ENCODE measurements around the gene SLC26A1.

The SLC26A1 gene

GRCh38 chr4:1018147-1019020, 25.2 kb upstream of the SLC26A1 start:
- 82% methylated on average over 28 of the region's 29 CpGs for WGBS
- no peaks in the 10 kb centered on the region for H3K4me1 ChIP-seq (ENCODE audit: insufficient read depth, low read length)
- no peaks in the 10 kb centered on the region for H3K9me3 ChIP-seq (ENCODE audit: insufficient read depth, low read depth, low read length)
- H3K27ac ChIP-seq (ENCODE audit: low read depth, low read length): no peak overlapping the region
- no peak overlapping the region for H3K9ac ChIP-seq (ENCODE audit: low read depth, low read length)
- no peak overlapping the region for H3K4me3 ChIP-seq (ENCODE audit: low read length)
- no peaks in the 10 kb centered on the region for H3K36me3 ChIP-seq (ENCODE audit: insufficient read depth, low read length)
- no peaks in the 10 kb centered on the region for H3K27me3 ChIP-seq (ENCODE audit: insufficient read depth, low read length)

GRCh38 chr4:1017706-1018105, 24.5 kb upstream of the SLC26A1 start:
- Histone ChIP-seq H3K9me3 (ENCODE audit: insufficient read depth, low read depth, low read length) (no peaks in the 10 kb centered on the region), H3K4me3 (ENCODE audit: low read length) (no peak overlapping the region), H3K4me1 (ENCODE audit: insufficient read depth, low read length) (no peaks in the 10 kb centered on the region), H3K27me3 (ENCODE audit: insufficient read depth, low read length) (peaks cover 5% of the 10 kb centered on the region), H3K36me3 (ENCODE audit: insufficient read depth, low read length) (no peaks in the 10 kb centered on the region), H3K9ac (ENCODE audit: low read depth, low read length) (no peak overlapping the region), H3K27ac (ENCODE audit: low read depth, low read length) (no peak overlapping the region)
- WGBS: 82% methylated on average over 15 of the region's 15 CpGs

- H3K4me3 ChIP-seq (ENCODE audit: low read length): no peak overlapping the region
- 83% methylated on average over 16 of the region's 16 CpGs for WGBS
- no peak overlapping the region for H3K9ac ChIP-seq (ENCODE audit: low read depth, low read length)
- no peaks in the 10 kb centered on the region for H3K36me3 ChIP-seq (ENCODE audit: insufficient read depth, low read length)
- no peaks in the 10 kb centered on the region for H3K9me3 ChIP-seq (ENCODE audit: insufficient read depth, low read depth, low read length)
- peaks cover 10% of the 10 kb centered on the region for H3K27me3 ChIP-seq (ENCODE audit: insufficient read depth, low read length)
- no peak overlapping the region for H3K27ac ChIP-seq (ENCODE audit: low read depth, low read length)
- H3K4me1 ChIP-seq (ENCODE audit: insufficient read depth, low read length): no peaks in the 10 kb centered on the region
These were observed 24.0 kb upstream of the SLC26A1 start for GRCh38 chr4:1017211-1017610.

- Histone ChIP-seq H3K4me1 (ENCODE audit: insufficient read depth, low read length) (no peaks in the 10 kb centered on the region), H3K9me3 (ENCODE audit: insufficient read depth, low read depth, low read length) (no peaks in the 10 kb centered on the region), H3K4me3 (ENCODE audit: low read length) (no peak overlapping the region), H3K27ac (ENCODE audit: low read depth, low read length) (no peak overlapping the region), H3K27me3 (ENCODE audit: insufficient read depth, low read length) (peaks cover 15% of the 10 kb centered on the region), H3K9ac (ENCODE audit: low read depth, low read length) (no peak overlapping the region), H3K36me3 (ENCODE audit: insufficient read depth, low read length) (no peaks in the 10 kb centered on the region)
- 94% methylated on average over 10 of the region's 10 CpGs for WGBS
These were observed 22.5 kb upstream of the SLC26A1 start for GRCh38 chr4:1015746-1016145.

GRCh38 chr4:1015179-1015578, 22.0 kb upstream of the SLC26A1 start:
- 0 out of 2 replicates have a peak overlapping the region, but pooled peaks have one; percentile 8 for H3K27ac ChIP-seq (ENCODE audit: low read depth, low read length)
- no peaks in the 10 kb centered on the region for H3K36me3 ChIP-seq (ENCODE audit: insufficient read depth, low read length)
- no peak overlapping the region for H3K4me3 ChIP-seq (ENCODE audit: low read length)
- peaks cover 21% of the 10 kb centered on the region for H3K27me3 ChIP-seq (ENCODE audit: insufficient read depth, low read length)
- no peaks in the 10 kb centered on the region for H3K4me1 ChIP-seq (ENCODE audit: insufficient read depth, low read length)
- WGBS: 82% methylated on average over 8 of the region's 8 CpGs
- no peaks in the 10 kb centered on the region for H3K9me3 ChIP-seq (ENCODE audit: insufficient read depth, low read depth, low read length)
- no peak overlapping the region for H3K9ac ChIP-seq (ENCODE audit: low read depth, low read length)

- Histone ChIP-seq H3K36me3 (ENCODE audit: insufficient read depth, low read length) (no peaks in the 10 kb centered on the region), H3K9ac (ENCODE audit: low read depth, low read length) (no peak overlapping the region), H3K27me3 (ENCODE audit: insufficient read depth, low read length) (peaks cover 26% of the 10 kb centered on the region), H3K9me3 (ENCODE audit: insufficient read depth, low read depth, low read length) (no peaks in the 10 kb centered on the region), H3K27ac (ENCODE audit: low read depth, low read length) (0 out of 2 replicates have a peak overlapping the region, but pooled peaks have one; percentile 8), H3K4me3 (ENCODE audit: low read length) (no peak overlapping the region), H3K4me1 (ENCODE audit: insufficient read depth, low read length) (no peaks in the 10 kb centered on the region)
- 82% methylated on average over 36 of the region's 36 CpGs for WGBS
These were observed 21.3 kb upstream of the SLC26A1 start for GRCh38 chr4:1014291-1015167.

GRCh38 chr4:1013225-1014073, 20.2 kb upstream of the SLC26A1 start:
- no peaks in the 10 kb centered on the region for H3K4me1 ChIP-seq (ENCODE audit: insufficient read depth, low read length)
- 95% methylated on average over 43 of the region's 43 CpGs for WGBS
- H3K4me3 ChIP-seq (ENCODE audit: low read length): no peak overlapping the region
- H3K9ac ChIP-seq (ENCODE audit: low read depth, low read length): no peak overlapping the region
- no peaks in the 10 kb centered on the region for H3K36me3 ChIP-seq (ENCODE audit: insufficient read depth, low read length)
- H3K27me3 ChIP-seq (ENCODE audit: insufficient read depth, low read length): peaks cover 36% of the 10 kb centered on the region
- H3K9me3 ChIP-seq (ENCODE audit: insufficient read depth, low read depth, low read length): no peaks in the 10 kb centered on the region
- H3K27ac ChIP-seq (ENCODE audit: low read depth, low read length): no peak overlapping the region

- no peaks in the 10 kb centered on the region for H3K36me3 ChIP-seq (ENCODE audit: insufficient read depth, low read length)
- H3K9ac ChIP-seq (ENCODE audit: low read depth, low read length): peak overlapping the region; percentile 26; the same call in 1 of the 2 replicates
- H3K27me3 ChIP-seq (ENCODE audit: insufficient read depth, low read length): peaks cover 48% of the 10 kb centered on the region
- 5% methylated on average over 62 of the region's 69 CpGs for WGBS
- no peak overlapping the region for H3K27ac ChIP-seq (ENCODE audit: low read depth, low read length)
- peak overlapping the region; percentile 49 for H3K4me3 ChIP-seq (ENCODE audit: low read length)
- no peaks in the 10 kb centered on the region for H3K9me3 ChIP-seq (ENCODE audit: insufficient read depth, low read depth, low read length)
- no peaks in the 10 kb centered on the region for H3K4me1 ChIP-seq (ENCODE audit: insufficient read depth, low read length)
These were observed 19.0 kb upstream of the SLC26A1 start for GRCh38 chr4:1012034-1012739.

GRCh38 chr4:1011666-1012033, 18.4 kb upstream of the SLC26A1 start:
- H3K27ac ChIP-seq (ENCODE audit: low read depth, low read length): no peak overlapping the region
- no peak overlapping the region for H3K9ac ChIP-seq (ENCODE audit: low read depth, low read length)
- H3K4me1 ChIP-seq (ENCODE audit: insufficient read depth, low read length): no peaks in the 10 kb centered on the region
- peaks cover 54% of the 10 kb centered on the region for H3K27me3 ChIP-seq (ENCODE audit: insufficient read depth, low read length)
- H3K36me3 ChIP-seq (ENCODE audit: insufficient read depth, low read length): no peaks in the 10 kb centered on the region
- WGBS: 1% methylated on average over 53 of the region's 69 CpGs
- peaks cover 4% of the 10 kb centered on the region; the same call in 1 of the 2 replicates for H3K9me3 ChIP-seq (ENCODE audit: insufficient read depth, low read depth, low read length)
- no peak overlapping the region; the same call in 1 of the 2 replicates for H3K4me3 ChIP-seq (ENCODE audit: low read length)

- no peaks in the 10 kb centered on the region for H3K36me3 ChIP-seq (ENCODE audit: insufficient read depth, low read length)
- H3K27me3 ChIP-seq (ENCODE audit: insufficient read depth, low read length): peaks cover 59% of the 10 kb centered on the region
- H3K4me1 ChIP-seq (ENCODE audit: insufficient read depth, low read length): no peaks in the 10 kb centered on the region
- H3K27ac ChIP-seq (ENCODE audit: low read depth, low read length): no peak within 1 kb of the TSS
- peak within 1 kb of the TSS; percentile 26; the same call in 1 of the 2 replicates for H3K9ac ChIP-seq (ENCODE audit: low read depth, low read length)
- 1% methylated on average over 85 of the region's 89 CpGs for WGBS
- H3K9me3 ChIP-seq (ENCODE audit: insufficient read depth, low read depth, low read length): peaks cover 4% of the 10 kb centered on the region; the same call in 1 of the 2 replicates
- H3K4me3 ChIP-seq (ENCODE audit: low read length): peak within 1 kb of the TSS; percentile 58
These were observed 17.9 kb upstream of the SLC26A1 start, which contains the start of gene FGFRL1 for GRCh38 chr4:1011022-1011665. FGFRL1 (plus strand) TSS chr4:1011626; CDS start chr4:1012486, 860 bp downstream.
